DND-41 (cell line): ENCODE data around the gene ESRRB.

Experiments
- ATAC-seq: fragments of 200-7000 bp; cut with Tn5 transposase; 3 replicates; pipeline ENCODE4 v1.9.1; 2021; ENCODE audit warnings: low read depth; ENCODE audit not compliant: insufficient read depth
- DNase-seq: peaks from one replicate; pipeline ENCODE4 v3.0.0-alpha.2; 2020
- H2AFZ ChIP-seq: 2 replicates; pipeline ENCODE4 v1.6.0; 2012; ENCODE audit warnings: low read depth, low read length
- H3K27ac ChIP-seq: 2 replicates; pipeline ENCODE4 v1.5.1; 2012; ENCODE audit warnings: low read length, inconsistent platforms
- H3K27me3 ChIP-seq: fragments of 200-600 bp; sonication (generic); 2 replicates; pipeline ENCODE4 v1.6.0; 2012; ENCODE audit warnings: low read length, mild to moderate bottlenecking, inconsistent platforms; ENCODE audit not compliant: insufficient read depth, poor library complexity
- H3K36me3 ChIP-seq: 2 replicates; pipeline ENCODE4 v1.5.1; 2012; ENCODE audit warnings: low read length, inconsistent platforms; ENCODE audit not compliant: insufficient read depth
- H3K4me1 ChIP-seq: 2 replicates; pipeline ENCODE4 v1.5.1; 2012; ENCODE audit warnings: mild to moderate bottlenecking, low read length; ENCODE audit not compliant: insufficient read depth
- H3K4me2 ChIP-seq: 2 replicates; pipeline ENCODE4 v1.6.0; 2012; ENCODE audit warnings: mild to moderate bottlenecking, moderate library complexity, low read length, inconsistent platforms; ENCODE audit not compliant: insufficient read depth
- H3K4me3 ChIP-seq, 2 experiments: fragments of 200-600 bp in 1 of 2; shearing (Covaris generic) in 1 of 2; 2 replicates each; pipeline ENCODE4 v1.5.1; 2012 to 2016; ENCODE audit warnings: inconsistent platforms in 2 of 2, low read length in 2 of 2, mild to moderate bottlenecking in 2 of 2, low read depth in 1 of 2, moderate library complexity in 1 of 2
- H3K79me2 ChIP-seq: 2 replicates; pipeline ENCODE4 v1.6.0; 2012; ENCODE audit warnings: low read length, inconsistent platforms; ENCODE audit not compliant: insufficient read depth
- H3K9ac ChIP-seq: 2 replicates; pipeline ENCODE4 v1.6.0; 2012; ENCODE audit warnings: low read depth, mild to moderate bottlenecking, inconsistent platforms, low read length, moderate library complexity
- H3K9me3 ChIP-seq: 2 replicates; pipeline ENCODE4 v1.5.1; 2012; ENCODE audit warnings: low read length, moderate library complexity, mild to moderate bottlenecking, inconsistent platforms; ENCODE audit not compliant: insufficient read depth, severe bottlenecking
- H4K20me1 ChIP-seq: 2 replicates; pipeline ENCODE4 v1.6.0; 2012; ENCODE audit warnings: low read length; ENCODE audit not compliant: insufficient read depth
- CTCF ChIP-seq: IDR thresholded peaks from 2 replicates; pipeline ENCODE4 v1.5.1; 2012; ENCODE audit warnings: borderline replicate concordance, low read length, moderate library complexity, mild to moderate bottlenecking; ENCODE audit not compliant: poor library complexity, severe bottlenecking; ENCODE audit errors: extremely low read depth
- EZH2 ChIP-seq: IDR thresholded peaks from 3 replicates; pipeline ENCODE4 v1.6.1; 2012; ENCODE audit warnings: borderline replicate concordance, low read depth, mild to moderate bottlenecking, moderate library complexity, low read length, inconsistent platforms; ENCODE audit not compliant: severe bottlenecking

ESRRB gene

GRCh38 chr14:76490735-76491134 is 114.8 kb downstream of the ESRRB start:
- ATAC-seq: no peak

GRCh38 chr14:76491172-76491930 is 115.4 kb downstream of the ESRRB start:
- Histone ChIP-seq H3K4me3 (no peak overlapping the region), H3K9me3 (no peaks in the 10 kb centered on the region), H3K4me1 (no peaks in the 10 kb centered on the region), H3K9ac (no peak overlapping the region), H3K4me2 (no peak overlapping the region), H3K79me2 (no peaks in the 10 kb centered on the region), H2AFZ (no peak overlapping the region), H3K27ac (no peak overlapping the region), H4K20me1 (no peaks in the 10 kb centered on the region; the same call in 1 of the 2 replicates), H3K36me3 (no peaks in the 10 kb centered on the region), H3K27me3 (peaks cover 9% of the 10 kb centered on the region)
- DNase-seq (no peak), ATAC-seq (no peak)
- TF ChIP-seq CTCF (no peak), EZH2 (no peak)

More at GRCh38 chr14:76490735-76491134, 114.8 kb downstream of the ESRRB start:
- Histone ChIP-seq H3K4me2 (no peak overlapping the region), H3K27me3 (peaks cover 7% of the 10 kb centered on the region), H3K4me1 (no peaks in the 10 kb centered on the region), H3K9me3 (no peaks in the 10 kb centered on the region), H3K36me3 (no peaks in the 10 kb centered on the region), H3K4me3 (no peak overlapping the region), H3K27ac (no peak overlapping the region), H2AFZ (no peak overlapping the region), H3K9ac (no peak overlapping the region), H4K20me1 (no peaks in the 10 kb centered on the region; the same call in 1 of the 2 replicates), H3K79me2 (no peaks in the 10 kb centered on the region)
- no peak for DNase-seq
- TF ChIP-seq EZH2 (no peak), CTCF (no peak)

- H3K4me3 ChIP-seq: no peak overlapping the region
- no peaks in the 10 kb centered on the region for H3K36me3 ChIP-seq
- H3K9ac ChIP-seq: no peak overlapping the region
- no peak for DNase-seq
- H3K27ac ChIP-seq: no peak overlapping the region
- no peaks in the 10 kb centered on the region for H3K9me3 ChIP-seq
- TF ChIP-seq CTCF (no peak), EZH2 (no peak)
- no peak overlapping the region for H3K4me2 ChIP-seq
- peaks cover 7% of the 10 kb centered on the region for H3K27me3 ChIP-seq
- no peak for ATAC-seq
- H2AFZ ChIP-seq: no peak overlapping the region
- no peaks in the 10 kb centered on the region for H4K20me1 ChIP-seq
- no peaks in the 10 kb centered on the region for H3K79me2 ChIP-seq
- no peaks in the 10 kb centered on the region for H3K4me1 ChIP-seq
Observed at GRCh38 chr14:76495983-76496382, 120.0 kb downstream of the ESRRB start.
